Endothelial cell of umbilical vein (primary cell): ENCODE results near the gene HMGB3. TPM values are rescaled to one million over a fixed set of nuclear protein-coding genes. Genes with fewer than 3 reads are reported as not detected.

ENCODE experiments used
- BruUV-seq: library from RNA; stranded (reverse); fragments of 400-500 nt; replicated peaks from 2 replicates; lab custom pipeline; 2021; lab: Mats Ljungman, UMichigan
- CTCF ChIA-PET: fragments of 300-600, 350-600 bp; sonication (Branson Sonifier 250); formaldehyde crosslinking; loops from one replicate; lab custom pipeline; 2021; ENCODE audit warnings: antibody characterized with exemption, inconsistent platforms; lab: Charles Lee
- POLR2A ChIA-PET: fragments of 300-600, 350-600 bp; sonication (Branson Sonifier 250); formaldehyde crosslinking; loops from one replicate; lab custom pipeline; 2021; ENCODE audit warnings: antibody characterized with exemption, inconsistent platforms; lab: Charles Lee
- DNase-seq: peaks from one replicate; pipeline ENCODE4 v3.0.0-alpha.2; 2011; ENCODE audit warnings: low read depth, low spot score
- FAIRE-seq: peaks from 2 replicates; lab custom pipeline; 2011; peaks lifted over from hg19 to GRCh38; lab: Jason Lieb, UNC
- H2AFZ ChIP-seq: 2 replicates; pipeline ENCODE4 v1.6.0; 2012; ENCODE audit warnings: low read depth, low read length, control low read depth, inconsistent platforms
- H3K27ac ChIP-seq: 2 replicates; pipeline ENCODE4 v1.5.1; 2011; ENCODE audit warnings: low read depth, mild to moderate bottlenecking, control low read depth, low read length, moderate library complexity; ENCODE audit not compliant: insufficient read depth
- H3K27me3 ChIP-seq, 2 experiments: 2 replicates each; pipeline versions ENCODE4 v1.6.0 to v1.6.1; 2011; ENCODE audit warnings: low read length in 2 of 2, mixed read lengths in 1 of 2; ENCODE audit not compliant: control insufficient read depth in 2 of 2, insufficient read depth in 2 of 2
- H3K36me3 ChIP-seq, 2 experiments: 2 replicates in 1 of 2; 3 replicates in 1 of 2; pipeline ENCODE4 v1.5.1; 2011; ENCODE audit warnings: low read length in 2 of 2, mild to moderate bottlenecking in 1 of 2, moderate library complexity in 1 of 2; ENCODE audit not compliant: control insufficient read depth in 2 of 2, insufficient read depth in 2 of 2; ENCODE audit errors: extremely low read depth in 1 of 2
- H3K4me1 ChIP-seq: 3 replicates; pipeline ENCODE4 v1.5.1; 2011; ENCODE audit warnings: mild to moderate bottlenecking, low read length; ENCODE audit not compliant: control insufficient read depth, insufficient read depth; ENCODE audit errors: extremely low read depth
- H3K4me2 ChIP-seq: 2 replicates; pipeline ENCODE4 v1.6.1; 2011; ENCODE audit warnings: low read length, control low read depth, mixed read lengths; ENCODE audit not compliant: insufficient read depth
- H3K4me3 ChIP-seq, 3 experiments: fragments of 200-600 bp in 1 of 3; sonication (generic), shearing (Covaris generic) in 1 of 3; replicated peaks in 1 of 3; 2 replicates each; pipeline ENCODE4 v1.5.1; 2011 to 2016; ENCODE audit warnings: control low read depth in 3 of 3, low read length in 3 of 3, mild to moderate bottlenecking in 2 of 3, inconsistent platforms in 1 of 3, low read depth in 1 of 3, moderate library complexity in 1 of 3; ENCODE audit not compliant: insufficient read depth in 1 of 3
- H3K79me2 ChIP-seq: 2 replicates; pipeline ENCODE4 v1.6.0; 2012; ENCODE audit warnings: low read length, inconsistent platforms; ENCODE audit not compliant: control insufficient read depth, insufficient read depth
- H3K9ac ChIP-seq: replicated peaks from 2 replicates; pipeline ENCODE3; 2011; ENCODE audit warnings: low read length, control low read depth; ENCODE audit not compliant: insufficient read depth; ENCODE audit errors: extremely low read depth
- H3K9me1 ChIP-seq: replicated peaks from 3 replicates; pipeline ENCODE4 v1.6.0; 2011; ENCODE audit warnings: mild to moderate bottlenecking, low read length; ENCODE audit not compliant: control insufficient read depth, insufficient read depth; ENCODE audit errors: extremely low read depth
- H3K9me3 ChIP-seq: replicated peaks from 2 replicates; pipeline ENCODE4 v1.5.1; 2012; ENCODE audit warnings: low read length, inconsistent platforms; ENCODE audit not compliant: control insufficient read depth, insufficient read depth
- H4K20me1 ChIP-seq: replicated peaks from 2 replicates; pipeline ENCODE3; 2011; ENCODE audit warnings: mild to moderate bottlenecking, low read length; ENCODE audit not compliant: control insufficient read depth, insufficient read depth; ENCODE audit errors: extremely low read depth
- EZH2 ChIP-seq: IDR thresholded peaks from 2 replicates; pipeline ENCODE4 v1.6.1; 2012; ENCODE audit warnings: borderline replicate concordance, low read depth, mild to moderate bottlenecking, moderate library complexity, low read length, inconsistent platforms; ENCODE audit not compliant: severe bottlenecking
- FOS ChIP-seq: IDR thresholded peaks from 2 replicates; pipeline ENCODE4 v1.6.1; 2011; ENCODE audit warnings: mild to moderate bottlenecking, low read length, moderate library complexity, borderline replicate concordance; ENCODE audit not compliant: insufficient read depth
- GATA2 ChIP-seq: IDR thresholded peaks from 2 replicates; pipeline ENCODE4 v1.7.0; 2011; ENCODE audit warnings: low read depth, mild to moderate bottlenecking, moderate library complexity, mixed read lengths, low read length; ENCODE audit not compliant: insufficient read length, insufficient read depth
- JUN ChIP-seq: IDR thresholded peaks from 2 replicates; pipeline ENCODE4 v1.6.1; 2011; ENCODE audit warnings: borderline replicate concordance, low read depth; ENCODE audit not compliant: insufficient read length, insufficient read depth
- MYC ChIP-seq: IDR thresholded peaks from one replicate; pipeline ENCODE4 v1.6.1; 2011; ENCODE audit warnings: mild to moderate bottlenecking, low read depth, low read length
- POLR2A ChIP-seq: IDR thresholded peaks from 2 replicates; pipeline ENCODE4 v1.6.1; 2012; ENCODE audit warnings: low read depth, mild to moderate bottlenecking, control low read depth, low read length
- POLR2AphosphoS5 ChIP-seq: IDR thresholded peaks from 2 replicates; pipeline ENCODE4 v1.6.1; 2012; ENCODE audit warnings: low read depth, mild to moderate bottlenecking, control low read depth, low read length, moderate library complexity; ENCODE audit not compliant: insufficient read depth
- dilution Hi-C: fragments of 300-500 bp; cut with MboI; formaldehyde crosslinking; loops from one replicate; pipeline ENCODE4 v1.15.0; 2019; ENCODE audit warnings: low sequenced_read_pairs; ENCODE audit not compliant: extremely low pct_ligation_motif_present
- intact Hi-C: fragments of 100-400 bp; cut with micrococcal nuclease; formaldehyde crosslinking; loops from one replicate; pipeline ENCODE4 v1.10.0; 2022
- polyA plus RNA-seq, 4 experiments: library from polyadenylated mRNA; depleted of rRNA in 3 of 4; stranded (reverse) in 3 of 4; unstranded in 1 of 4; fragments of >200 nt; gene quantifications; 2 replicates each; pipeline versions ENCODE4 v1.2.1 to v1.2.3, GENCODE V29; 2011 to 2012; ENCODE audit warnings: missing spikeins in 1 of 4
- total RNA-seq: library from RNA; stranded (reverse); gene quantifications from 2 replicates; pipeline ENCODE4 v1.2.3, GENCODE V29; 2021
- TF ChIP-seq, protein P1 (sequence below), 2 donors: IDR thresholded peaks; 1 replicate in 1 of 2; 2 replicates in 1 of 2; pipeline ENCODE4 v1.5.1; 2011; ENCODE audit warnings: low read length in 2 of 2, mild to moderate bottlenecking in 2 of 2, moderate library complexity in 2 of 2, control low read depth in 1 of 2, inconsistent platforms in 1 of 2, low read depth in 1 of 2; ENCODE audit not compliant: insufficient read depth in 1 of 2; ENCODE audit errors: extremely low read depth in 1 of 2
- TF ChIP-seq, protein P2 (sequence below): IDR thresholded peaks from 2 replicates; pipeline ENCODE4 v1.6.1; 2011; ENCODE audit not compliant: insufficient read depth, insufficient read length

Gene HMGB3
- total and polyA plus RNA-seq, 2 donors (not counting 3 experiments of a cell fraction or from before 2014, with no cell fraction given): 13.7 to 124 TPM

DNA sequence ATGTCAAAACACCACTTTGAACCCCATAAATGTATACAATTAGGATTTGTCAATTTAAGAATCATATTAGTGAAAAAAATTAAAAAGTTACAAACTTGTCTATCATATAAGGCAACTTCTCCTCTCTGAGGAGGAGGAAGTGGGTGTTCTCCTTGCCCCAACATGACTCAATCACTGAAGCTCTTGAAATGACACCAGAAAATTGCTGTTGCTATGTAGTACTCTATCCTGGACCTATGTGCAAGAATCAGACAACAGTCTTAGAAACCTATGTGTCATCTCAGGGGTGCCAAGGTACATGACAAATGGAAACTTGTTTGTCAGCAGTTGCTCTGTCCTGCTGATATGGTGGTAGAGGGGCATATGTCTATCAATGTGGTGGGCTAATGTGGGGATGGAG is 47.7 kb downstream of the HMGB3 start:
- intact Hi-C loops: no loop called here
- H3K36me3 ChIP-seq: no peaks in the 10 kb centered on the region
- H3K27ac ChIP-seq: no peak overlapping the region
- dilution Hi-C loops: no loop called here
- BruUV-seq: no TSS peak
- no peaks in the 10 kb centered on the region for H3K79me2 ChIP-seq
- no peaks in the 10 kb centered on the region for H4K20me1 ChIP-seq
- H3K4me2 ChIP-seq: no peak overlapping the region
- TF ChIP-seq, protein P1, sequence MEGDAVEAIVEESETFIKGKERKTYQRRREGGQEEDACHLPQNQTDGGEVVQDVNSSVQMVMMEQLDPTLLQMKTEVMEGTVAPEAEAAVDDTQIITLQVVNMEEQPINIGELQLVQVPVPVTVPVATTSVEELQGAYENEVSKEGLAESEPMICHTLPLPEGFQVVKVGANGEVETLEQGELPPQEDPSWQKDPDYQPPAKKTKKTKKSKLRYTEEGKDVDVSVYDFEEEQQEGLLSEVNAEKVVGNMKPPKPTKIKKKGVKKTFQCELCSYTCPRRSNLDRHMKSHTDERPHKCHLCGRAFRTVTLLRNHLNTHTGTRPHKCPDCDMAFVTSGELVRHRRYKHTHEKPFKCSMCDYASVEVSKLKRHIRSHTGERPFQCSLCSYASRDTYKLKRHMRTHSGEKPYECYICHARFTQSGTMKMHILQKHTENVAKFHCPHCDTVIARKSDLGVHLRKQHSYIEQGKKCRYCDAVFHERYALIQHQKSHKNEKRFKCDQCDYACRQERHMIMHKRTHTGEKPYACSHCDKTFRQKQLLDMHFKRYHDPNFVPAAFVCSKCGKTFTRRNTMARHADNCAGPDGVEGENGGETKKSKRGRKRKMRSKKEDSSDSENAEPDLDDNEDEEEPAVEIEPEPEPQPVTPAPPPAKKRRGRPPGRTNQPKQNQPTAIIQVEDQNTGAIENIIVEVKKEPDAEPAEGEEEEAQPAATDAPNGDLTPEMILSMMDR (IDR thresholded peaks at IDR 0.05; ENCODE audit: extremely low read depth in 1 of 2, insufficient read depth in 1 of 2, low read depth in 1 of 2, low read length in 2 of 2): no peak
- TF ChIP-seq POLR2AphosphoS5: no peak
- no peak for TF ChIP-seq JUN
- no peak for TF ChIP-seq FOS
- no peaks in the 10 kb centered on the region for H3K9me3 ChIP-seq
- no peaks in the 10 kb centered on the region for H3K4me1 ChIP-seq
- CTCF ChIA-PET: no interaction called here
- no peak overlapping the region for H3K4me3 ChIP-seq
- FAIRE-seq (no peak), DNase-seq (no peak)
- POLR2A ChIA-PET: no interaction called here
- H2AFZ ChIP-seq: no peak overlapping the region
- H3K27me3 ChIP-seq: no peaks in the 10 kb centered on the region
- no peaks in the 10 kb centered on the region for H3K9me1 ChIP-seq
- no peak overlapping the region for H3K9ac ChIP-seq

GRCh38 chrX:151031391-151031975 is 48.3 kb downstream of the HMGB3 start:
- no peaks in the 10 kb centered on the region for H3K79me2 ChIP-seq
- H3K27me3 ChIP-seq: no peaks in the 10 kb centered on the region
- BruUV-seq: no TSS peak
- ChIA-PET CTCF (no interaction called here), POLR2A (no interaction called here)
- no peaks in the 10 kb centered on the region for H3K36me3 ChIP-seq
- DNase-seq (no peak), FAIRE-seq (no peak)
- H3K9me1 ChIP-seq: no peaks in the 10 kb centered on the region
- H2AFZ ChIP-seq: no peak overlapping the region
- no peak overlapping the region for H3K4me2 ChIP-seq
- H3K4me3 ChIP-seq: no peak overlapping the region
- intact Hi-C loops (no loop called here), dilution Hi-C loops (no loop called here)
- H4K20me1 ChIP-seq: no peaks in the 10 kb centered on the region
- H3K9me3 ChIP-seq: no peaks in the 10 kb centered on the region
- H3K4me1 ChIP-seq: no peaks in the 10 kb centered on the region
- TF ChIP-seq GATA2 (no peak), FOS (no peak), POLR2AphosphoS5 (no peak), MYC (no peak), POLR2A (no peak), JUN (no peak), EZH2 (no peak)
- TF ChIP-seq, protein P2, sequence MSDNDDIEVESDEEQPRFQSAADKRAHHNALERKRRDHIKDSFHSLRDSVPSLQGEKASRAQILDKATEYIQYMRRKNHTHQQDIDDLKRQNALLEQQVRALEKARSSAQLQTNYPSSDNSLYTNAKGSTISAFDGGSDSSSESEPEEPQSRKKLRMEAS: no peak
- TF ChIP-seq, protein P1 (IDR thresholded peaks at IDR 0.05; ENCODE audit: extremely low read depth in 1 of 2, insufficient read depth in 1 of 2, low read depth in 1 of 2, low read length in 2 of 2): no peak
- no peak overlapping the region for H3K9ac ChIP-seq
- H3K27ac ChIP-seq: no peak overlapping the region
